ENCODE results near the gene PIGL.

The PIGL gene

GRCh38 chr17:16314189-16314588 is 97.2 kb downstream of the PIGL start:
- DNase-seq: no peak

GRCh38 chr17:16314859-16315258 is 97.8 kb downstream of the PIGL start:
- no peak for DNase-seq

- no peak for DNase-seq
These were observed 103.0 kb downstream of the PIGL start for GRCh38 chr17:16319969-16320368.

- DNase-seq: no peak
These were observed 105.6 kb downstream of the PIGL start for GRCh38 chr17:16322636-16323035.

- DNase-seq: no peak
These were observed 109.0 kb downstream of the PIGL start for GRCh38 chr17:16325964-16326363.

GRCh38 chr17:16327018-16327417 is 110.0 kb downstream of the PIGL start:
- DNase-seq: no peak

- no peak for DNase-seq
These were observed 112.0 kb downstream of the PIGL start for GRCh38 chr17:16328997-16329396.

- DNase-seq: no peak
These were observed 112.7 kb downstream of the PIGL start for GRCh38 chr17:16329519-16330271.

- no peak for DNase-seq
These were observed 121.4 kb downstream of the PIGL start for GRCh38 chr17:16338391-16338790.

- no peak for DNase-seq
These were observed 122.4 kb downstream of the PIGL start for GRCh38 chr17:16339402-16339801.

- DNase-seq: no peak
These were observed 122.9 kb downstream of the PIGL start for GRCh38 chr17:16339959-16340358.

- no peak for DNase-seq
These were observed 126.0 kb downstream of the PIGL start for GRCh38 chr17:16342979-16343378.

- no peak for DNase-seq
These were observed 126.6 kb downstream of the PIGL start for GRCh38 chr17:16343569-16343968.

GRCh38 chr17:16345565-16345964 is 128.6 kb downstream of the PIGL start:
- DNase-seq: no peak

GRCh38 chr17:16346721-16347271 is 129.8 kb downstream of the PIGL start:
- no peak for DNase-seq

- no peak for DNase-seq
These were observed 131.6 kb downstream of the PIGL start for GRCh38 chr17:16348586-16348985.

- no peak for DNase-seq
These were observed 132.4 kb downstream of the PIGL start for GRCh38 chr17:16349431-16349830.

GRCh38 chr17:16351831-16352230 is 134.8 kb downstream of the PIGL start:
- no peak for DNase-seq

- DNase-seq: peak; percentile 47
These were observed 135.3 kb downstream of the PIGL start for GRCh38 chr17:16352303-16352666.

GRCh38 chr17:16352667-16353316 is 135.8 kb downstream of the PIGL start:
- no peak for DNase-seq

- peak; percentile 78 for DNase-seq
These were observed 136.5 kb downstream of the PIGL start, which contains the start of gene CENPV for GRCh38 chr17:16353317-16354174. CENPV (minus strand) TSS chr17:16353469; CDS start chr17:16353436, 33 bp downstream.

- DNase-seq: no peak
These were observed 137.6 kb downstream of the PIGL start for GRCh38 chr17:16354585-16354984.

GRCh38 chr17:16358394-16358793 is 141.4 kb downstream of the PIGL start:
- no peak for DNase-seq
